ENCODE measurements around the gene ERFL.

- TF ChIP-seq CTCF (IDR thresholded peaks at IDR 0.05) (no peak), POLR2A (IDR thresholded peaks at IDR 0.05) (peak in 2 of 4 donors; percentile 48 to 72)
Observed at GRCh38 chr19:41882568-41883462, 45.4 kb downstream of the ERFL start, which contains the start of gene ARHGEF1.

Data from esophagus squamous epithelium (tissue), 4 donors.